Gastrocnemius medialis (tissue), 4 donors: ENCODE data around the gene CLEC20A.

Experiments
- POLR2A ChIP-seq, 2 donors: fragments of 450-650 bp; IDR thresholded peaks; one replicate each; pipeline ENCODE4 v1.6.1; 2017; ENCODE audit warnings: antibody characterized with exemption in 2 of 2, mild to moderate bottlenecking in 2 of 2, moderate library complexity in 2 of 2
- TF ChIP-seq, protein P1 (sequence below), 5 experiments: fragments of 450-650 bp in 3 of 5; fragments of 200-600 bp in 2 of 5; sonication (generic) in 2 of 5; IDR thresholded peaks in 4 of 5; conservative IDR thresholded peaks in 1 of 5; 1 replicate in 4 of 5; 2 replicates in 1 of 5; pipeline ENCODE4 v1.5.1; 2016 to 2019; ENCODE audit warnings: antibody characterized with exemption in 5 of 5, mild to moderate bottlenecking in 3 of 5, moderate library complexity in 3 of 5

DNA sequence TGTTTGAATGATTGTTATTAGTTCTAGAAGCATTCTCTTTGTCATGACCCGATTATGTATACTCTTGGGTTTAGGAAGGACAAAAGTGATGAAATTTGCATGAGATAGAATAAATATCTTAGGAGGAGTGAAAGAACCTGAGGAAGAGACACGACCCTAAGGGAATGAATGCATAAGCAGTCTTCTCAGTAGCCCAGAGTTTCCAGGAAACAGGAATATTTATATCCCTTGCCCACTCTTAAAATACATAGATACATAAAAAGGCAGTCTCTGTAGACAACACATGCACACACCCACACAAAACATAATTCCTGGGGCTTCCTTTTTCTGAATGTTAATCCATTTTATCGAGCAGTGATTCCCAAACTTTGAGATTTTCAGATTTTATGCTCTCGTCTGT is 19.4 kb downstream of the CLEC20A start:
- TF ChIP-seq, protein P1, sequence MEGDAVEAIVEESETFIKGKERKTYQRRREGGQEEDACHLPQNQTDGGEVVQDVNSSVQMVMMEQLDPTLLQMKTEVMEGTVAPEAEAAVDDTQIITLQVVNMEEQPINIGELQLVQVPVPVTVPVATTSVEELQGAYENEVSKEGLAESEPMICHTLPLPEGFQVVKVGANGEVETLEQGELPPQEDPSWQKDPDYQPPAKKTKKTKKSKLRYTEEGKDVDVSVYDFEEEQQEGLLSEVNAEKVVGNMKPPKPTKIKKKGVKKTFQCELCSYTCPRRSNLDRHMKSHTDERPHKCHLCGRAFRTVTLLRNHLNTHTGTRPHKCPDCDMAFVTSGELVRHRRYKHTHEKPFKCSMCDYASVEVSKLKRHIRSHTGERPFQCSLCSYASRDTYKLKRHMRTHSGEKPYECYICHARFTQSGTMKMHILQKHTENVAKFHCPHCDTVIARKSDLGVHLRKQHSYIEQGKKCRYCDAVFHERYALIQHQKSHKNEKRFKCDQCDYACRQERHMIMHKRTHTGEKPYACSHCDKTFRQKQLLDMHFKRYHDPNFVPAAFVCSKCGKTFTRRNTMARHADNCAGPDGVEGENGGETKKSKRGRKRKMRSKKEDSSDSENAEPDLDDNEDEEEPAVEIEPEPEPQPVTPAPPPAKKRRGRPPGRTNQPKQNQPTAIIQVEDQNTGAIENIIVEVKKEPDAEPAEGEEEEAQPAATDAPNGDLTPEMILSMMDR (IDR thresholded peaks at IDR 0.05 in 4 of 5, conservative IDR thresholded peaks at IDR 0.05 in 1 of 5), result no peak
- no peak for TF ChIP-seq POLR2A (IDR thresholded peaks at IDR 0.05)
